ENCODE results near the gene TDRD1. TPM values are rescaled to one million over a fixed set of nuclear protein-coding genes. Genes with fewer than 3 reads are reported as not detected.
A peak's percentile ranks its signal among the peaks of the same experiment; 100 is the strongest.

The TDRD1 gene
- total RNA-seq, 4 donors from 2014 or later = 0.12 to 0.42 TPM; not detected in 2

DNA sequence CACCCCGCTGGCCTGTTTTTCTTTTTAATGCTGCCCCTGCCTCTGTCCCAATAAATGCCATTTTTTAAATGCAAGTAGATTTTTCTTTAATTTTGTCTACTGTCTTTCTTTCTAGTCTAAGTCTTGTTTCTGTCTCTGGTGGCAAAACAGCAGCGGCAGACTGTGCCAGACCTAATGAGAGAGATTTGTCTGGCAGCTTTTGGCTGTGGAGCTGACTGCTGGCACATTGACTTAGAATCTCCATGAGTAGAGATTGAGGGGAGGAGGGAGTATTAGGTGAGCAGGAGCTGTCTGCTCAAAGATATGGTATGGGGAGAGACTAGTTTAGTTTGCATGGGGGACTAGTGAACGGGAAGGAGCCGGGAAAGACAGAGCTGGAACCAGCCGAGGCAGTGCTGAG, 72.9 kb downstream of the TDRD1 start:
- no peaks in the 10 kb centered on the region for H3K36me3 ChIP-seq
- TF ChIP-seq EP300 (IDR thresholded peaks at IDR 0.05) (no peak), POLR2A (IDR thresholded peaks at IDR 0.05) (no peak), POLR2AphosphoS5 (IDR thresholded peaks at IDR 0.05) (no peak)
- TF ChIP-seq, protein P1, sequence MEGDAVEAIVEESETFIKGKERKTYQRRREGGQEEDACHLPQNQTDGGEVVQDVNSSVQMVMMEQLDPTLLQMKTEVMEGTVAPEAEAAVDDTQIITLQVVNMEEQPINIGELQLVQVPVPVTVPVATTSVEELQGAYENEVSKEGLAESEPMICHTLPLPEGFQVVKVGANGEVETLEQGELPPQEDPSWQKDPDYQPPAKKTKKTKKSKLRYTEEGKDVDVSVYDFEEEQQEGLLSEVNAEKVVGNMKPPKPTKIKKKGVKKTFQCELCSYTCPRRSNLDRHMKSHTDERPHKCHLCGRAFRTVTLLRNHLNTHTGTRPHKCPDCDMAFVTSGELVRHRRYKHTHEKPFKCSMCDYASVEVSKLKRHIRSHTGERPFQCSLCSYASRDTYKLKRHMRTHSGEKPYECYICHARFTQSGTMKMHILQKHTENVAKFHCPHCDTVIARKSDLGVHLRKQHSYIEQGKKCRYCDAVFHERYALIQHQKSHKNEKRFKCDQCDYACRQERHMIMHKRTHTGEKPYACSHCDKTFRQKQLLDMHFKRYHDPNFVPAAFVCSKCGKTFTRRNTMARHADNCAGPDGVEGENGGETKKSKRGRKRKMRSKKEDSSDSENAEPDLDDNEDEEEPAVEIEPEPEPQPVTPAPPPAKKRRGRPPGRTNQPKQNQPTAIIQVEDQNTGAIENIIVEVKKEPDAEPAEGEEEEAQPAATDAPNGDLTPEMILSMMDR (IDR thresholded peaks at IDR 0.05) = no peak
- ATAC-seq = no peak
- WGBS, 2 donors (ENCODE audit: low coverage in 1 of 2) = 89% methylated on average over 5 of the region's 5 CpGs; no CpG with 5 or more reads in 1 of the 2 donors
- peaks cover 0 to under 1% (median 0%) of the 10 kb centered on the region in 3 donors for H3K4me1 ChIP-seq
- H3K4me3 ChIP-seq = no peak overlapping the region
- no peak overlapping the region for H3K27ac ChIP-seq
- H3K27me3 ChIP-seq = peaks cover 17% of the 10 kb centered on the region
- no peaks in the 10 kb centered on the region for H3K9me3 ChIP-seq

DNA sequence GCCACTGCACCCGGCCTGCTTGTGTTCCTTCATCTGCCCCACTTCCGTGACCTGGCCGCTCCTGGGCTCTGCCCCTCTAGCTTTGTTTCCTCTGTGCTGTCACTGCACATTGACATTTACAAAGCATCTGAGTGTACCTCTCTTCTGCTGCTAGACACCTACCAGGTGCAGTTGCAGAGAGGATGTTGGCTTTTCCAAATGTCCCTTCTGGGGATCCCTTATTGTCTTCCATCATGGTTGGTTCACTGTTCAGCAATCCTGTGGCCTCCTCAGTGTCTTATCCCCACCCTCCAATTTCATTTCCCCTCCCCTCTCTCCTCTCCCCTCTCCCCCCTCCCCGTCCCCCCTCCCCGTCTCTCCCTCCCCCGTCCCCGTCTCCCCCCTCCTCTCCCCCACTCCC, 73.7 kb downstream of the TDRD1 start:
- WGBS, 2 donors (ENCODE audit: low coverage in 1 of 2) = 0 to 96% methylated on average over 1 to 3 of the region's 7 CpGs
- TF ChIP-seq POLR2AphosphoS5 (IDR thresholded peaks at IDR 0.05) (no peak), POLR2A (IDR thresholded peaks at IDR 0.05) (no peak), EP300 (IDR thresholded peaks at IDR 0.05) (no peak)
- TF ChIP-seq, protein P1 (IDR thresholded peaks at IDR 0.05) = no peak
- peaks cover 0 to 9% (median 0%) of the 10 kb centered on the region in 3 donors for H3K4me1 ChIP-seq

DNA sequence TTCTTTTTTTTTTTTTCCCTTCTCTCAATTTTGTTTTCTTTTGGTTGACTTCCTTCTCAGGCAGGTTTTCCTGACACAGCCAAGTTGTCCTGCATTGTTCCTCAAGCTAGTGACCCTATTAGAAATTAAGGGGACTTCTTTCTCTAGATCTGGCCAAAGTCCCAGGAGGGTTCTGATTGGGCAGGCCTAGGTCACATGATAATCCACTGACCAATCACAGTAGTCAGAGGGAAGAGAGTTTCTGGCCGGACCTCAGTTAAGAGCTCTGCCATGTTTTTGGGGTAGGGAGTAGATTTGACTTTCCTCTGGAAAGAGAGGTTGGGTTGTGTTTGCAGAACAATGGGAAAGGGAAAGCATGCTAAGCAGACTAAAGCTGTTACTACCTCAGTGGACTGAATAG, 76.1 kb downstream of the TDRD1 start:
- Histone ChIP-seq H3K27me3 (peaks cover 11% of the 10 kb centered on the region), H3K4me3 (no peak overlapping the region), H3K36me3 (no peaks in the 10 kb centered on the region), H3K27ac (no peak overlapping the region), H3K9me3 (no peaks in the 10 kb centered on the region), H3K4me1 (peaks cover 0 to 17% (median 0%) of the 10 kb centered on the region in 3 donors)
- no peak for TF ChIP-seq POLR2A (IDR thresholded peaks at IDR 0.05)
- no peak for TF ChIP-seq POLR2AphosphoS5 (IDR thresholded peaks at IDR 0.05)
- no peak for TF ChIP-seq EP300 (IDR thresholded peaks at IDR 0.05)
- TF ChIP-seq, protein P1 (IDR thresholded peaks at IDR 0.05) = no peak
- ATAC-seq = no peak
- no CpG with 5 or more reads among the region's 1 CpG for WGBS, 2 donors (ENCODE audit: low coverage in 1 of 2)

More for the DNA sequence above, 73.7 kb downstream of the TDRD1 start:
- Histone ChIP-seq H3K9me3 (no peaks in the 10 kb centered on the region), H3K36me3 (no peaks in the 10 kb centered on the region), H3K27me3 (peaks cover 17% of the 10 kb centered on the region), H3K4me3 (no peak overlapping the region), H3K27ac (no peak overlapping the region)
- ATAC-seq = no peak

DNA sequence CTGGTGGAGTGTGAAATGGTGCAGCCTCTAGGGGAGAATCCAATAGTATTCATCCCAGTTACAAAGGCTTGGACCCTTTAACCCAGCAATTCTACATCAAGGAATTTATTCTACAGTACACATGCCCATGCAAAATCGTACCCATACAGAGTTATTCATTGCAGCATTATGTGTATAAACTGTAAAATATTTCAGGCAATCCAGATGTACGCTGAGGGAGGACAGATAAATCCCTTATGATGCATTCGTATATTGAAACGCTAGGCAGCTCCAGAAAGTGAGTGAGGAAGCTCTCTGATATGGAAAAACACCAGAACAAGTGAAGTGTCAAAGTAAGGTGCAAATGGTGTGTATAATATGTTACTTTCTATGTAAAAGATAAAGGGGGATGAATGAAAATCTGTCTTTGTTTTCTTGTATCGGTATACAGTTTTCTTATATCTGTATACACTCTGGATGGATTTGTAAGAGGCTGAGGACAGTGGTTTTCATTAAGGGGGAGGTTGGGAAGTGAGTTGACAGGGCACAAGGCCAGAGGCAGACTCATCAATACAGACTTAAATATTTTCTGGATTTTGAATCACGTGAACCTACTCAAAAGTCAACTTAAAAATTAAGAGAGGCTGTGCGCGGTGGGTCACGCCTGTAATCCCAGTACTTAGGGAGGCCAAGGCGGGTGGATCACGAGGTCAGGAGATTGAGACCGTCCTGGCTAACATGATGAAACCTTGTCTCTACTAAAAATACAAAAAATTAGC, 77.0 kb downstream of the TDRD1 start:
- no peak for TF ChIP-seq POLR2AphosphoS5 (IDR thresholded peaks at IDR 0.05)
- no peak for TF ChIP-seq EP300 (IDR thresholded peaks at IDR 0.05)
- TF ChIP-seq, protein P1 (IDR thresholded peaks at IDR 0.05) = no peak
- no peak for TF ChIP-seq POLR2A (IDR thresholded peaks at IDR 0.05)
- no peak for ATAC-seq
- Histone ChIP-seq H3K27ac (no peak overlapping the region), H3K36me3 (no peaks in the 10 kb centered on the region), H3K4me1 (peaks cover 0 to 17% (median 0%) of the 10 kb centered on the region in 3 donors), H3K9me3 (no peaks in the 10 kb centered on the region), H3K27me3 (peaks cover 8% of the 10 kb centered on the region), H3K4me3 (no peak overlapping the region)
- 77 to 89% methylated on average over 11 to 12 of the region's 12 CpGs for WGBS, 2 donors (ENCODE audit: low coverage in 1 of 2)

DNA sequence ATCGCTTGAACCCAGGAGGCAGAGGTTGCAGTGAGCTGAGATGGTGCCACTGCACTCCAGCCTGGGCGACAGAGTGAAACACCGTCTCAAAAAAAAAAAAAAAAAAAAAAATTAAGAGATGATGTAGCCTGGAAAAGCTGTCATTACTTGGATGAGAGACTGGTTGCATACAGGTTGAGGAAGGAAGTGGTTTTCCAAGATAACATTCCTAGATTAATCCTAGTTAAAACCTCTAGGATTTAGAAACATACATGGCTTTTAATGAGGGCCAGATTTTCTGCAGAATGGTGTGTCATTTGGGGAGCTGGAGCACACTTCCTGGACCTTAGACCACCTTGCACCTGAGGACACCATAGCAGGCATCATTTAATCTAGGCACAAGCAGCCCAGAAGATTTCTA, 77.7 kb downstream of the TDRD1 start:
- peaks cover 0 to 17% (median 0%) of the 10 kb centered on the region in 3 donors for H3K4me1 ChIP-seq
- H3K27ac ChIP-seq = peak overlapping the region in 1 of 4 donors; percentile 34
- H3K36me3 ChIP-seq = no peaks in the 10 kb centered on the region
- ATAC-seq = no peak
- WGBS, 2 donors (ENCODE audit: low coverage in 1 of 2) = 60% methylated on average over 3 of the region's 3 CpGs; no CpG with 5 or more reads in 1 of the 2 donors
- no peak overlapping the region for H3K4me3 ChIP-seq
- peaks cover 8% of the 10 kb centered on the region for H3K27me3 ChIP-seq
- H3K9me3 ChIP-seq = no peaks in the 10 kb centered on the region
- TF ChIP-seq POLR2A (IDR thresholded peaks at IDR 0.05) (no peak), EP300 (IDR thresholded peaks at IDR 0.05) (no peak), POLR2AphosphoS5 (IDR thresholded peaks at IDR 0.05) (no peak)
- TF ChIP-seq, protein P1 (IDR thresholded peaks at IDR 0.05) = no peak
